Fibroblast of skin of scalp (primary cell): Measurements from ENCODE around the gene B4GALT2.

Source experiments
- DNase-seq: peaks from one replicate; pipeline ENCODE4 v3.0.0-alpha.2; 2013

The B4GALT2 gene

DNA sequence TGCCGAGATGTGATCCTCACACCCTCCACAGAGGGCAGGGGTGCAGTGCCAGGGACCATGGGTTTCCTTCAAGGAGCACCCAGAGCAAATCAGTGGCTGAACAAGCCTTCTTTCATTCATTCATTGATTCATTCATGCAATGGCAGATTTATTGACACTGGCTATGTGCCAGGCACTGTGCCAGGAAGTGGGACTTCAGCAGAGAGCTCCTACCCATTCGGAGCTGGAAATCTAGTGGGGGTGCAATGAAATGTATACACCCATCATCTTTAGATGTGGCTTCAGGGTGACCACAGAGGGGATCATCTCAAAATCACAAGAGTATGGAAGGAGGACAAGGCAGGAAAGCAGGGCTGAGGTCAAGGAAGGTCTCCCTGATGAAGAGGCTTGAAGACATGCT is 33.4 kb downstream of the B4GALT2 start:
- DNase-seq, result no peak

DNA sequence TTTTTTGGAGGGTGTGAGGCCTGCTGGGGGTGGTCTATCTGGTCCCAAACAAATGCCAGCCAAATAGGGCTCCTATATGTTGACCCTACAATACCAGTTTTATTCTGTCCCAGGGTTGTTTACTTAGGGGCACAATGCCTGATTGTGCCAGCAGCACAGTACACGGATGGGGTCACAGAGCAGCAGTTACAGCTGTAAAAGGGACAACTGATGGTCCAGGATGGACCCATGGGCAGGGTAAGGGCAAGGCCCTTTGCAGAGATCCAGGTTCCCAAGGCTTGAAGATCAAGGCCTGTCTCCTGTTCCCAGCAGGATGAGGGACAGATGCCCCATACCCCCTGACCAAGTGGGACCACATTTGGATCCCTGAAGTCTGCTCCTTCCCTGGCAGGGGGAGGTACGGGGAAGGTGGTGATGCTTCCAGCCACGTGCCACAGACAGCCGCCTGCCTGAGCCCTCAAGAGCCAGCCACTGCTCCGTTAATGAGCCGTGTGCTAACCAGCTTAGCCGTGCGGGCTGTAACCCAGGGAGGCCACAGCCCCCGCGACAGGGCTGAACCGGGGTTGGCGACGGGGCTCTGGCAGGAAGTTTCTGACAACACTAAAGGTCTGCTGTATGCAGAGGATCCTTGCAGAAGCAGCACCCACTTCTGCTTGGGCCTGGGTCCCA is 34.1 kb downstream of the B4GALT2 start:
- no peak for DNase-seq

DNA sequence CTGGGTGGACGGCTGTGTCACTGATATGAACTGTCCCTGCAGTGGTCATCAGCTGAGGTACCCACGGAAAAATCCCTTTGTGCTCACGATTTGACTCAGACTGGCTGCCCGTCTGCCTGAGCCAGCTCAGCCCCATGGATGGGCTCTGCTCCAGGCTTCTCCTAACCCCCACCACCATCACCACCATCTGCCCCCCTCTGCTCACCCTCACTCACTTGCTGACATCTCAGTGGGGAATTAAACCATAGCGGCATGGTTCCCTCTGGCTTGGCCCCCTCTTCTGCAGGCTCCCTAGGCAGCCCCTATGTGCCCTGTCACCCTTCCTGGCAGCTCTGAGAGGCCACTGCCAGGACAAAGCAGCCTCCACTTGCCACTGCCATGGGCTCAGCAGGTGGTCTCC is 34.9 kb downstream of the B4GALT2 start:
- no peak for DNase-seq

DNA sequence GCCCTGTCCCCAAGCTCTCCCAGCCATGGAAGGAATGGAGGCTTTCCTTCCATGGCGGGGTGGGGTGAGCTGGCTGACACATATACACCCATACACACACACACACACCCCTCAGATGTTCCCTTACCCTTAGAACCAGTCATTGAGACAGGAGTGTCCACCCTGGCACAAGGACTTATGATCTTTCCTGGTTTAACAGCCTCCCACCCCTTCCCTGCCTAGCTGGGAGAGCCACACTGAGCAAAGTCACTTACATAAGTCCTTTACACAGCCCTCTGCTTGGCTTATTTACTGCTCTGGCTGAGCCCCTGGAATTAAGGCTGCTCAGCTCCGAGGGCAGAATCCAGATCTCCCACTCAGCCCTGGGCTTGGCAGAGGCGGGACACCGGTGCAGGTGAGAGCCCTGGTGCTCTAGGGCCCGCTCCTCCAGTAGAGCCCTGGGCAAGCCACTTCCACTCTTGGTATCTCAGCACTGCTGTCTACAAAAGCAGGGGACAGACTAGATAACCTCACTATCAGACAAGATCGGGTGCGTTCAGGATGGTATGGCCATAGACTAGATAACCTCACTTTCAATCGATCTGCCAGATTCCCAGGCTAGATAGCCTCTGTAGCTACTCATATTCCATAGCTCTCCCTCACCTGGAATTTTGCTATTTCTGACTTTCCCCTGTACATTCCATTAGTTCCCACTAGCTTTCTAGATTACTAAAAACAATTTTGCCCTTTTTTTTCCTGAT is 35.5 kb downstream of the B4GALT2 start:
- no peak for DNase-seq

DNA sequence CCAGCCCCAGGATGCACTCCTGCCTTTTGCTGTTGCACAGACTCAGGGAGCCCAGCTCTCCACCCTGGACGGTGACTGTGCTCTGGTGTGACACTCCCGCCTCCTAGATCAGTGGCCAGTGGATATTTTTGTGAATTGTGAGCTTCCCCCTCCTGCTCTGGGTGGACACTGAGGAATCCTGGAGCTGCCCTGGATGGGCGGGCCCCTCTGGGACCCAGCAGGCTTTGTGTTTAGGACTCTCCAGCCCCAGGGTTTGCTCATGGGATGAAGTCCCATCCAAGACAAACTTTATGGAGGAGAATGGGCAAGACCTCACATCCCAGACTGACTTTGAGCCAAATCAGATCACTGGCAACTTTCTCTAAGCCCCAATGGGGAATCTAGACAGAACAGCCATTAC is 36.2 kb downstream of the B4GALT2 start:
- no peak for DNase-seq

DNA sequence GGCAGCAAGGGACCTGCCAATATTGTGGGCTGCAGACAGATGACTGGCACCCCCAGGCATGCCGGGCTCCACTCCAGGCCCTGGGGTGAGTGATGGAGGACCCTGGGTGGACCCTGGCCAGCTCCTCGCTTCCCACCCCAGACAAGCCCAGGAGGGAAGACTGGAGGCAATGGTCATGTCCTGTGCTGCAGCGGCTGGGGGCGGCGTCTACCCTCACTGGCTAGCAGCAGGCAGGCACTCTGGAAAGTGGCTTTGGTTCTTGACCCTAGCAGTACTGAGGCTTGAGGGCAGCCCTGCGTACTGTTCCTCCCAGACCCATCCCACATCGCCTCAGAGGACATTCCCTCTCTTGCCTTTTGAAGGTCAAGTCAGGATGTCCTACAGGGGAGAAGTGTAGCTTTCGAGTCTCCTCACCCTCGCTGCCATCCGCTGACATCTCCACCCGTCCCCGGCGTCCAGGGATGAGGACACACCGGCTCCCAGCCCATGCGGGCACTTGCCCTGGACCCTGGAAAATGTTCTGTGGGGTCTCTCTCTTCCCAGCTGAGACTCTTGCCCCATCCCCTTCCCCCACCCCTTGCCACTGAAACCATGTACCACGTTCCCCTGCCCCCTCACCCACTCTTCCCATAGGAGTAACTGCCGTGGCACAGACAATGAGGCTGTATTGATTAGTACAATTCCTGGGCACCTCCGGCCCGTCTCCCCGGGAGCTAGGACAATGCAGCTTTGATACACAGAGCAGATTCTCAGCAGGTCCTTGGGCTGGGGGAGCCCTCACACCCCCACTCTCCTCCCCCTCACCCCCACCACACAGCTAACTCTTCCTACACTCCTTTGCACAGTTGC is 37.3 kb downstream of the B4GALT2 start:
- no peak for DNase-seq

DNA sequence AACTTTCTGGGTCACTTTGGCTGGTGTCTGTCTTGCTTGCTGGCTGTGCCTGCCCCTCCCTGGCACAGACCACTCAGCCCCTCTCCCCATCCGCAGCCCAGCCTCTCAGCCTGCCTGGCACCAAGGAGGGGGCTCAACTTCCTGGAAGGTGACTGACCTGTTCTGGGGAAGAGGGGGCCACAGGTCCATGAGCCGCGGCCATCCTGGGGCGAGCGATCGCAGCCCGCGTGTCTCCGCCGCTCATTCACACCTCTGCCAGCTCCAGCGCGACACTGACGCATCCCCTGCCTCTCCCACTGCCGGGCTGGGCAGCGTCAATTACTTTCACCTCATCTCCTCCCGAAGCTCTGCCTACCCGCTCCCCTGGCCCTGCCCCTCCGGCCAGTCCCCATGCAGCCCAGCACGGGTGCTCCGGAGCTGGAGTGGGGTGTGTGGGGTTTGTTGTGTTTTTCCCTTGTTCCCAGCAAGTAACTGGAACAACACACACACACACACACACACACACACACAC is 37.9 kb downstream of the B4GALT2 start:
- DNase-seq, result no peak

DNA sequence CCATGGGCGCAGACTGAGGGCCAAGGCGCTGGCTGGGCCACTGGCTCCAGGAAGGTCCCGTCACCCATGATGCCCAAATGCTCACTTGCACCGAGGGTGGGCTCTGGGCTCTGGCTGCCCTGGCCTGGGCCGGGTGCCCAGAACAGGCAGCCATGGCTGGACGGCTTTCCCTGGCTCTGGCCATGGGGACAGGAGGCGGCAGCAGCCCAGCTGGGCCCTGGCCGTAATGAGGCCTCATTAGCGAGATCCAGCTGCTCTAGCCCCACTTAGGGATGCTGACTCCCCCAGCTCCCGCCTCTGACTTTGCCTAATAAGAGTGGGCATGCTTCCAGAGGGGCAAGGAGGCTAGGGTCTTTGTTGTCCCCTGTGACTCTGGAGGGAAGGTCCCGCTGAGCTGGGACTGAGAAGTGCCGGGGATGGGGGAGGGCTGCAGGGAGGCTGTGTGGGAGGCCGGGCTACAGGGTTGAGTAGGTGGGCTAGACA is 40.5 kb downstream of the B4GALT2 start:
- DNase-seq, result no peak

DNA sequence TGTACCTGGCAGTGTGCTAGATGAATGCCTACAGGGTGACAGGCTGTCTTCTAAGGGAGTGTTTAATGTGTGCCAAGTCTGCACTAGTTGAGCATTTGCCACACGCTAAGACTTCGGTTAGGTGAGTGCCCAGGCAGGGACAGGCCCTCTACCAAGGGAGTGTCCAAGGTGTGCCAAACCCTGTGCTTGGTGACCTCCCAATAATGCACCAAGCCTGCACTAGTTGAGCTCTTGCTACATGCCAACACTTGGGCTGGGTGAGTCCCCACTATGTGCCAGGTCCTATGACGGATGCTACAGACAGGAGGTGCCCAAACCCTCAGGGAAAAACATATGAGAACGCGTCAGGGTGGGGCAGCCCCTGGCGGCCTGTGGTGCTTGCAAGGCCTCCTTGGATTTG is 41.5 kb downstream of the B4GALT2 start:
- no peak for DNase-seq

DNA sequence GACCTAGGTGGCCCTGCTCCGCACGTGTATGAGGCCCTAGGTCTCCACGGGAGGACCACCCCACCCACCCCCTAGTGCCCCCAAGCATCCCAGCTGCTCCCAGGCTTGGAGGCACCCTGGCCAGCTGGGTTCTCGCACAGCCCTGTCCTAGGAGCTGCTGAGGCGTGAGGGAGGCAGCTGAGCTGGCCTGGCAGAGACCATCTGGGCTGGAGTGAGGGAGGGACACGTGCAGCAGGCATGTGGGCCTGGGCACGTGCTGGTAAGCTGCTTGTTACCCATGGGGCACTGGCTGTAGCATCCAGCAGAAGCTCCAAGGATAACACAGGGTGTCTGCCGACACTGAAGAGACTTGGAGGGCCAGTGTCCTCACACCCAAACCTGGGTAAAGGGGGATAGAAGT is 42.1 kb downstream of the B4GALT2 start:
- DNase-seq, result no peak

DNA sequence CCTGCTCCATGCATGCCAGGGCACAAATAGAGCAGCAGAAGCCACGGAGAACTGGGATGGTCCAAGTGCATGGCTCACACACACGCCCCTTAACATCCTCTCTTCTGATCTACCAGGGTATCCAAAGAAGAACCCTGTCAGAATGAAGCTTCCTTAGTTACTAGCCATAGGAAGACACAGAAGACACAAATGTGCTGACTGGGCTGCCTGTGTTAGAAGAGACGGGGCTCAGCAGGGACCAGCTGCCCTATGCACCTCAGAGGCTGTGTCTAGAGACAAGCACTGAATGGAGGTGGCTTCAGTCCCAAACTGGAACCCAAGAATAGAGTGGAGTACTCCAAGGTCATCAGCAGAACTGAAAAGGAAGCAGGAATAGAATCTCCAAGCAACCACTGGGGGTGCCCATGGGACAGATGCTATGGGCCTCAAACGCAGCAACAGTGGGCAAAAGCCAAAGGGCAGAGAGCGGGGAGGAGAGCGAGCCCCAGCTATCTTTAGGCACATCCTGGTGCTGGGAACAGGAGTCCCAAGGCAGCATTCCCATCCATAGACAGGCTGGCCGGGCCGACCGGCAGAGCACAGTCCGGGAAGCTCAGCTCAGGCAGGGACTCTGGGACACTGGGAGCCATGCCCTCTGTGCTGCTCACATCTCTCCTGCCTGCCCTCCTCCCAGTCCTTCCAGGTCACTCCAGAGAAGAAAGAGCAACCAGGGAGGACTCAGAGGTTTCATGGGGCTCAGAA is 42.7 kb downstream of the B4GALT2 start:
- DNase-seq, result no peak

DNA sequence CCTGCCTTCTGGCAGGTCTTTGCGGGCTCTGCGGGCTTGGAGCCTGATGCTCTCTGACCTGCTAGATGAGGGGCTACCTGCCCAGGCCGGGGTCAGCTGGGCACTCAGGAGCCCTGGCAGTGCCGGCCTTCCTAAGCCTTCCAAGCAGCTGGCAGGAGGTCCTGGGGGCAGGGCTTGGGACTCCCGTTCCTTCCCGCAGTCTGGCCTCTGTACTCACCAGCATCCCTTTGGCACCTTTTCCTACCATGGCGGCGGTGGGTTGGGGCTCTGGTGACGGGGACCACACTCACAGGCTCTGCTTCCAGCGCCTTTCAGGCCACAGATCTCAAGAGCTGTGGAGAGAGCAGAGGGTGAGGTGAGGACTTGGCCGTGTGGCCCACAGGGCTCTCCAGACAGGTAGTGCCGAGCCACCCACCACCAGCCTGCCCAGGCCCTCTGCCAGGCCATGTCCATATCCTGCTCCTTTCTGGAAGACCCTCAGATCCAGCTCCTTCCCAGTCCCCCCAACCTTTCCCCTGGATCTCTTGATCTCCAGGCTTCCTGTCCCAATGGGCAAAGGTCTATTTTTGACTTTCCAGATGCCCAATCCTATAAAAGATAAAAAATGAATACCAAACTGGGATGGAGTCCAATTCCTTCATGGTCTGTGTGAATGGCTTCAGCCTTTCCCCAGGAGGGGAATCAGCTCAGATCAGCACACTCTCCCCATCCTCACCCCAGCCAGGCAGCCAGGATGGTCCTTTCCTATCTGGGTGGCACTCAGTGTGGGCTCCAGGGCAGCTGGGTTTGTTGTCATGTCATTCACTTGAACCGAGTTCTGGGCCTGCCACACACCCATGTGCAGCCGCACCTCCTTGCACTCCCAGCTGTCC is 45.3 kb downstream of the B4GALT2 start:
- no peak for DNase-seq

DNA sequence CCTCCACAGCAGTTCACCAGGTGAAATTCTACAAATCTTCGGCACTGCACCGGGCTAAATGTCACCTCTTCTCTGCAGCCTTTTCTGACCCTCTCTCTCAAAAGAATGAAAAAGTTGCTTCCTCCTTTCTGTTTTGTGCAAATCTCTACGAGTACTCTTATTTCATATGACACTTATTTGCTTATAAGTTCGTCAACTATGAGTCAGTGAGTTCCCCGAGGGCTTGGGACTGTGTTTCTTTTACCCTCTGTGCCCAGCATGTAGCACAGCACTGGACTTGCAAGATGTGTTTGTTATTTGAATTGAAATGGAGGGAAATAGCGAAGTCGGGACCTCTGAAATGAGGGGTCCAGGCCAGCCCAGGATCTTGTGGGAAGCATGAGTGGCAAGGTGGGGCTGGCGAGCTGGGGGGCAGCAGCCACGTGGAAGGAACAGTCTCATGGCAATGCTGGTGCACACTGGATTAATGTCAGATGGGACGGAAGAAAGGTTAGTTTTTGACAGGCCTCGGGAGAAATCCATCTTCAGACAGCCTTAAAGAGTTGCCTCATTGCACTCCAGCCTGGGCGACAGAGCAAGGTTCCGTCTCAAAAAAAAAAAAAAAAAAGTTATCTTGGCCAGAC is 46.0 kb downstream of the B4GALT2 start:
- no peak for DNase-seq

DNA sequence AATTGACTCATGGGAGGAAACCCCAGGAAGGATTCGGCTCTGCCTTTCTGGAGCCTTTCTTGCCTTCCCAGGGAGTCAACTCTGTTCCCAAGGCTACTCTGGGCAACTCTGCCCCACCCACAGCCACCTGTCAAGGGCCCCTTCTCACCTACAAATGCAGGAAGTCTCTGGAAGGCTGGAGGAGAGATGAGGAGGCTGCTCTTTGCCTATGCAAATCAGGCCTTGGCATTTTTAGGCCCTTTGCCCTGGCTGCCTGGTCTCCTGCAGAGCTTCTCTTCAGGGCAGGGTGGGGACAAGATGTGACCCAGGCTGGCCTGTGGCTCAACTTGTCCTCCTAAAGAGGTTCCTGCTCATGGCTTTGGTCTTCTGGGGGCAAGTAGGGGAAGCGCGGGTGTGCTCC is 46.8 kb downstream of the B4GALT2 start:
- DNase-seq, result no peak

DNA sequence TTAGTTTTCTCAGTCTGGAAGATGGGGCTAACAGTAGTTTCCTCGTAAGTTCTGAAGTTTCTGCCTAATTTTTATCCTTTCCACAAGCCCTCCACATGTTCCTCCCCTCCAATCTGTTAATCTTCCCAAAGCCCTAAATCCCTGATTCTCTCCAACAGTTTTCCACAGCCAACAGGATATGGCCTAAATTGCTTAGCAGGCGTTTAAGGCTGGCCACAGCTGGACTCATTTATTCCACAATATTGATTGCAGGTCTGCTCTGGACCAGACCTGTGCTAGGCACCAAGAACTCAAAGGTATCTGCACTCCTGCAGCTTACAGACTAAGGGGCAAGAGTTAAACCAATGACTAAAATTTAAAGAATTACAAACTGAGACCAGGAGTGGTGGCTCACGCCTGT is 48.3 kb downstream of the B4GALT2 start:
- no peak for DNase-seq

DNA sequence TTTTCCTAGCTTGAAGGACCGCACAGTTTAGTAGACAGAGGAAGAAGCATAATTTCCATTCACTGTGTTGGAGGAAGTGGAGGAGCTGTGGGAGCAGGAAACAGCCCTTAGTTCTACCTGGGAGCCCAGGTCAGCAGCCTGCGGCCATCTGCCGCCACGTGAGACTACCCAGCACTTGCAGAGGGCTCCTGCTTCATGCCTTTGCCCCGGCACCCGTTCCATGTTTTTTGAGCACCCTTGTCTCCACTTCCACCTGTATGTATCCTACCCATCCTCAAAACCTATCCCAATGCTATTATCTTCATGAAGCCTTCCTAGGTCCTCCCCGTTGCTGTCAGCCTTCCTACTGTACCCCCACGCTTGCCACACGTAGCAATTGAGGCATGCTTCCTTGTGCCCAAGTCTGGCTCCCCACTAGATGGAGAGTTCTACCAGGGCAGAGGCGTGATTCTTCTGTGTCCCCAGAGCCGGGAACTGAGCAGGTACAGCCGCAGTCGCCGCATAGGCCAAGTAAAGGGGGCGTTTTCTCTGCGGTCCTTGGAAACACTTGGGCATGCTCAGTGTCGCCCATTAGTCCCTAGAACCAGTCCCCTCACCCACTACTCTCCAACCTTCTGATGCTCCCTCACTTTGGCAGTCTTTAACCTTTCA is 50.4 kb downstream of the B4GALT2 start:
- DNase-seq, result no peak

DNA sequence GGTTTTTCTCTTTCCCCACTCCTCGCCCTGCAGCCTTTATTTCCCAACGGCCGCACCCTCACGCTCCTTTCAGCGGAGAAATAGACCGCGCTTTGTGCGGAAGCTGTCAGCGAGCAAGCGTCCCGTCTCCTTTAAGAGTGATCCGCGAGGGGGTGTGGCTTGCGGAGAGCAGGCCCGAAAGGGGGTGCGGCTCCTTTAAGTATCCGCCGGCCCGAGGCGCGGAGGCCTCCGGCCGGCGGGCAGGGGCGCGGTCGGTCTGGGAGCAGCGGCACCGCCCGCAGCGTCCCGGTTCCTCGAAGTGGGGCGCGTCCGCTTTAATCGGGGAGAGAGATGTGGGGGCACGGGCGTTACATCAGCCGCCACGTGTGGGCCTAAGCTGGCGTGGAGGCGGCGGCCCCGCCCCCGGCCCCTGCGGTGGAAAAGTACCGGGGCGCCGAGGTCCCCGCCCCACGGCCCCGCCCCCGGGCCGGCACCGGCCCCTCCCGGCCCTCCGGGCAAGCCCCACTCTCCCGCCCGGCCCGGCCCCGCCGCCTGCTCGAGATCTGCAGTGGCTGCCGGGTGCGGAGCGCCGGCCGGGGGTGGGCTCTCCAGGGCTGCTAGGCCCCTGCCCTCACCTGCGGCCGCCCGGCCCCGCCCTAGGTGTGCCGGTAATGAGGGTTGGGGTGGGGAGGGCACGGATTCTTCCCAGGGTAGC is 51.0 kb downstream of the B4GALT2 start:
- peak; percentile 88 for DNase-seq

DNA sequence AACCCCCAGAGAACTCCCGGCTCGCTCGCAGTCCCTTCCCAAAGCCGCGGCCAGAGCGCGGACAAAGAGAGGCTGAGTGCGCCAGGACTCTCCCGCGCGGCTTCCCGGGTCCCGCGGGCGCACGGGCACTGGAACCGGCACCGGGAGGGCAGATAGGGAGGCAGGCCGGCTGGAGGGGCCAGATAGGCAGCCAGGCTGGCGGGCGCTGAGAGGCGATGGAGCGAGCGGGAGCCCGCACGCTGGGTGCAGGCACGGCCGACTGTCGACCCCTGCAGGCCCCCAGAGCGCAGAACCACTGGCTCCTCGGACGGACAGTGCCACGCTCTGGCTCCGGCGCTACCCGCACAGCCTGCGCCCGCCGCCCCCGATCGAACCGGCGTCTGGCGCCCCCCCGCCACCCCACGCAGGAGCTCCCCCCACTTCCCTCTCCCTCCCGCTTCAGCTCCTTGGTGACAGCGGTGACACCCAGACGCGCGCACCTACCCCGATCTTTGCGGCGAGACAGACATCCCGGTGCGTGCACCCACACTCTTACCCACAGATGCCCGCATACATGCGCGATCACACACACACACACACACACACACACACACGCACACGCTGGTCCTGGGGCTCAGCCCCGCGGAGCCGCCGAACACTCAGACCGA is 51.7 kb downstream of the B4GALT2 start:
- DNase-seq, result peak; percentile 42
